NCI-H748 treated with DMSO at 0.1 percent for 48 hours (cell line): Measurements from ENCODE around the gene MAPKAP1.

Experiments used
- DNase-seq: peaks from one replicate; lab custom pipeline; 2025; lab: John Stamatoyannopoulos, UW

MAPKAP1 gene

GRCh38 chr9:125484350-125485282 is 222.4 kb downstream of the MAPKAP1 start:
- no peak for DNase-seq

GRCh38 chr9:125483697-125484096 is 223.3 kb downstream of the MAPKAP1 start:
- no peak for DNase-seq

GRCh38 chr9:125479846-125480615 is 227.0 kb downstream of the MAPKAP1 start:
- DNase-seq: no peak

GRCh38 chr9:125477089-125477544 is 229.9 kb downstream of the MAPKAP1 start:
- DNase-seq: no peak

GRCh38 chr9:125476645-125477044 is 230.4 kb downstream of the MAPKAP1 start:
- DNase-seq: no peak

GRCh38 chr9:125475385-125475784 is 231.6 kb downstream of the MAPKAP1 start:
- no peak for DNase-seq

GRCh38 chr9:125472926-125473701 is 233.9 kb downstream of the MAPKAP1 start:
- DNase-seq: no peak

GRCh38 chr9:125472562-125472925 is 234.5 kb downstream of the MAPKAP1 start:
- no peak for DNase-seq

- DNase-seq: no peak
Measured at GRCh38 chr9:125470767-125471580, 236.0 kb downstream of the MAPKAP1 start.

GRCh38 chr9:125470189-125470588 is 236.8 kb downstream of the MAPKAP1 start:
- no peak for DNase-seq

GRCh38 chr9:125468646-125469045 is 238.4 kb downstream of the MAPKAP1 start:
- DNase-seq: no peak

- no peak for DNase-seq
Measured at GRCh38 chr9:125467116-125467740, 239.8 kb downstream of the MAPKAP1 start.

- DNase-seq: no peak
Measured at GRCh38 chr9:125466411-125466810, 240.6 kb downstream of the MAPKAP1 start.

GRCh38 chr9:125464591-125465385 is 242.2 kb downstream of the MAPKAP1 start:
- DNase-seq: no peak

GRCh38 chr9:125463926-125464325 is 243.1 kb downstream of the MAPKAP1 start:
- DNase-seq: no peak

GRCh38 chr9:125462861-125463291 is 244.1 kb downstream of the MAPKAP1 start:
- no peak for DNase-seq

- no peak for DNase-seq
Measured at GRCh38 chr9:125461636-125462190, 245.3 kb downstream of the MAPKAP1 start.

- DNase-seq: no peak
Measured at GRCh38 chr9:125460883-125461635, 245.9 kb downstream of the MAPKAP1 start.

- DNase-seq: no peak
Measured at GRCh38 chr9:125460346-125460745, 246.7 kb downstream of the MAPKAP1 start.
